Uterus (tissue), 4 donors: ENCODE measurements around the gene OBP2B. TPM values are rescaled to one million over a fixed set of nuclear protein-coding genes. Genes with fewer than 3 reads are reported as not detected.
"Not testable (repeated sequence)": the region's sequence is repeated elsewhere in the genome, so short reads cannot be mapped to it uniquely, and the experiment has no call there.

Experiments
- DNase-seq, 2 donors: peaks; one replicate each; pipeline ENCODE4 v3.0.0-alpha.2; 2019 to 2020
- H3K27ac ChIP-seq, 2 donors: fragments of 200-600 bp; sonication (generic); 1 replicate in 1 of 2; 2 replicates in 1 of 2; pipeline ENCODE4 v1.5.1; 2016 to 2018
- H3K27me3 ChIP-seq, 2 donors: fragments of 200-600 bp; sonication (generic); one replicate each; pipeline ENCODE4 v1.5.1; 2018 to 2019; ENCODE audit warnings: control low read depth in 1 of 2
- H3K36me3 ChIP-seq, 2 donors: fragments of 200-600 bp; sonication (generic); one replicate each; pipeline ENCODE4 v1.5.1; 2019; ENCODE audit warnings: control low read depth in 1 of 2
- H3K4me1 ChIP-seq, 2 donors: fragments of 200-600 bp; sonication (generic); one replicate each; pipeline ENCODE4 v1.5.1; 2018 to 2019; ENCODE audit warnings: control low read depth in 1 of 2
- H3K4me3 ChIP-seq, 2 donors: fragments of 200-600 bp; sonication (generic); 1 replicate in 1 of 2; 2 replicates in 1 of 2; pipeline ENCODE4 v1.5.1; 2018 to 2019; ENCODE audit warnings: mild to moderate bottlenecking in 1 of 2
- H3K9me3 ChIP-seq, 2 donors: fragments of 200-600 bp; sonication (generic); one replicate each; pipeline ENCODE4 v1.5.1; 2019; ENCODE audit warnings: control low read depth in 1 of 2
- POLR2A ChIP-seq, 2 donors: fragments of 450-650 bp; IDR thresholded peaks; one replicate each; pipeline ENCODE4 v1.6.1; 2016; ENCODE audit warnings: antibody characterized with exemption in 2 of 2, mild to moderate bottlenecking in 1 of 2, moderate library complexity in 1 of 2
- intact Hi-C: fragments of 100-400 bp; cut with DNase I; formaldehyde crosslinking; loops from one replicate; pipeline ENCODE4 v1.15.1; 2023; ENCODE audit warnings: low total_unique reads
- total RNA-seq, 4 donors: library from RNA; depleted of rRNA in 3 of 4; stranded (reverse); fragments of >200 nt in 3 of 4; gene quantifications; one replicate each; pipeline versions ENCODE4 v1.1.0 to v1.2.4, GENCODE V29; 2014 to 2023
- TF ChIP-seq, protein P1 (sequence below), 4 experiments: fragments of 200-600 bp in 2 of 4; fragments of 450-650 bp in 2 of 4; sonication (generic) in 2 of 4; IDR thresholded peaks; one replicate each; pipeline ENCODE4 v1.5.1; 2016 to 2019; ENCODE audit warnings: antibody characterized with exemption in 4 of 4, mild to moderate bottlenecking in 2 of 4, moderate library complexity in 1 of 4
- donor health status: DM: yes; HTN: yes; CAD: no.

OBP2B gene
- total RNA-seq, 4 donors from 2014 or later, result not detected

DNA sequence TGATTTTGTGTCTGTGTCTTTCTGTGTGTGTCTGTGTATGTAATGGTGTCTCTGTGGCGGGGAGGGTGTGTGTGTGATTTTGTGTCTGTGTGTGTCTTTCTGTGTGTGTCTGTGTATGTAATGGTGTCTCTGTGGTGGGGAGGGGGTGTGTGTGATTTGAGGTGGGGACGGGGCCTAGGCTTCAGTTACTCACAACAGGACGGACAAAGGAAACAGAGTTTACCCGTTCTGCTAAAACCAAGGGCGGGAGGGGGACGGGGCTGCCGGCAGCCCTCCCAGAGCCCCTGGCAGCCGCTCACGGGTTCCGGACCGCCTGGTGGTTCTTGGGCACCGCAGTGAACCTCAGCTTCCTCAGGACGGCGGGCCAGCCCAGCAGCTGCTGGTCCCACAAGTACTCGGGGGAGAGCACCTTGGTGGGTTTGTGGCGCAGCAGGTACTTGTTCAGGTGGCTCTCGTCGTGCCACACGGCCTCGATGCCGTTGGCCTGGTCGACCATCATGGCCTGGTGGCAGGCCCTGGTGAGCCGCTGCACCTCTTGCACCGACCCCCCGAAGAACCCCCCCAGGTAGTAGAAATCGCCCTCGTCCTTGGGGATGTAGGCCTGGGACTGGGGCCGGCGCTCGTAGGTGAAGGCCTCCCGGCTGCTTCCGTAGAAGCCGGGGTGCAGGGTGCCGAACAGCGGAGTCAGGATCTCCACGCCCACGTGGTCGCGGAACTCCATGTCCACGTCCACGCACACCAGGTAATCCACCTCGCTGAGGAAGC is 46.5 kb upstream of the OBP2B start:
- Histone ChIP-seq H3K27ac (no peak overlapping the region), H3K36me3 (no peaks in the 10 kb centered on the region), H3K4me3 (no peak overlapping the region), H3K4me1 (no peaks in the 10 kb centered on the region), H3K27me3 (no peaks in the 10 kb centered on the region), H3K9me3 (no peaks in the 10 kb centered on the region)
- DNase-seq, result no peak
- intact Hi-C loops, result no loop called here
- no peak for TF ChIP-seq POLR2A (IDR thresholded peaks at IDR 0.05)
- TF ChIP-seq, protein P1, sequence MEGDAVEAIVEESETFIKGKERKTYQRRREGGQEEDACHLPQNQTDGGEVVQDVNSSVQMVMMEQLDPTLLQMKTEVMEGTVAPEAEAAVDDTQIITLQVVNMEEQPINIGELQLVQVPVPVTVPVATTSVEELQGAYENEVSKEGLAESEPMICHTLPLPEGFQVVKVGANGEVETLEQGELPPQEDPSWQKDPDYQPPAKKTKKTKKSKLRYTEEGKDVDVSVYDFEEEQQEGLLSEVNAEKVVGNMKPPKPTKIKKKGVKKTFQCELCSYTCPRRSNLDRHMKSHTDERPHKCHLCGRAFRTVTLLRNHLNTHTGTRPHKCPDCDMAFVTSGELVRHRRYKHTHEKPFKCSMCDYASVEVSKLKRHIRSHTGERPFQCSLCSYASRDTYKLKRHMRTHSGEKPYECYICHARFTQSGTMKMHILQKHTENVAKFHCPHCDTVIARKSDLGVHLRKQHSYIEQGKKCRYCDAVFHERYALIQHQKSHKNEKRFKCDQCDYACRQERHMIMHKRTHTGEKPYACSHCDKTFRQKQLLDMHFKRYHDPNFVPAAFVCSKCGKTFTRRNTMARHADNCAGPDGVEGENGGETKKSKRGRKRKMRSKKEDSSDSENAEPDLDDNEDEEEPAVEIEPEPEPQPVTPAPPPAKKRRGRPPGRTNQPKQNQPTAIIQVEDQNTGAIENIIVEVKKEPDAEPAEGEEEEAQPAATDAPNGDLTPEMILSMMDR (IDR thresholded peaks at IDR 0.05), result no peak

- no peaks in the 10 kb centered on the region for H3K9me3 ChIP-seq
- intact Hi-C loops, result no loop called here
- H3K4me3 ChIP-seq, result no peak overlapping the region
- H3K36me3 ChIP-seq, result no peaks in the 10 kb centered on the region
- no peak for TF ChIP-seq POLR2A (IDR thresholded peaks at IDR 0.05)
- TF ChIP-seq, protein P1 (IDR thresholded peaks at IDR 0.05), result no peak
- H3K27ac ChIP-seq, result no peak overlapping the region
- no peaks in the 10 kb centered on the region for H3K27me3 ChIP-seq
- DNase-seq, result no peak
- no peaks in the 10 kb centered on the region for H3K4me1 ChIP-seq
Observed at GRCh38 chr9:133254471-133254870, 45.4 kb upstream of the OBP2B start.

GRCh38 chr9:133253268-133253667 is 44.2 kb upstream of the OBP2B start:
- Histone ChIP-seq H3K4me3 (no peak overlapping the region), H3K27ac (peak overlapping the region in 1 of 2 donors; percentile 49), H3K4me1 (no peaks in the 10 kb centered on the region), H3K9me3 (no peaks in the 10 kb centered on the region), H3K27me3 (no peaks in the 10 kb centered on the region), H3K36me3 (no peaks in the 10 kb centered on the region)
- no peak for DNase-seq
- TF ChIP-seq POLR2A (IDR thresholded peaks at IDR 0.05), result no peak
- intact Hi-C loops, result no loop called here

DNA sequence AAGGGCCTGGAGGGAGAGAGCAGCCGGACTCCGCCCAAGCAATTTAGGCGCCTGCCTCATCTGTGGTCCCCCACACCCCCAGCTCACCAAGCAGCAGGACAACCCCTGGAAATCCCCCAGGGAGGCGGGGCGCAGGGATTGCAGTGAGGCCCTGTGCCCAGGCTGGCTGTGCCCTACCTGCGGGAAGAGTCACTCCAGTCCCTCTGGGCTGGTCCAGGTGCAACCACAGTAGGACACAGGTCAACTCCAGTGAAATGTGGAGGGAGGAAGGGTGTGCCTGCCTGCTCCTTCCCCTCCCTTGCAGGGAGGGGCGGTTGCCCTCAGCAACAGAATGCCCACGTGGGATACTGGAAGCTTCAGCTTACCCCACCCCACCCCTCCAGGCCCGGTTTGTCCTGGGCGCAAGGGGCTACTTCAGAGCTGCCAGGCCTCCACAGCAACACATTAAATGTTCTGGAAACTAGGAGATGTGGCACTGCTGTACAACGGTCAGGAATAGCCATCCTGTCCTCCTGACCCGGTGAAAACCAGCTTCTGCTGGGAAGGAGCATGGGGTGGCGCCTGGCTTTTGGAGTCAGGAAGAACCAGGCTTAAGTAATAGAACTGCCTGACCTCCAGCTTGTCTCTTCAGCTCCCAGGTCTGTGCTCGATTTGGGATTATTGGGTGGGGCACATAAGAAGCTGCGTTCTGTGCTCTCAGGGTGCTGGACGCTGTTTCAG is 43.4 kb upstream of the OBP2B start:
- intact Hi-C loops, result no loop called here

GRCh38 chr9:133251773-133252172 is 42.7 kb upstream of the OBP2B start:
- no peaks in the 10 kb centered on the region for H3K27me3 ChIP-seq

More for the DNA sequence above, 43.4 kb upstream of the OBP2B start:
- H3K27me3 ChIP-seq, result no peaks in the 10 kb centered on the region
- peak; percentile 13 to 40 for DNase-seq
- peak overlapping the region; percentile 36 to 49 for H3K27ac ChIP-seq
- H3K9me3 ChIP-seq, result no peaks in the 10 kb centered on the region
- no peaks in the 10 kb centered on the region for H3K4me1 ChIP-seq
- no peaks in the 10 kb centered on the region for H3K36me3 ChIP-seq
- no peak for TF ChIP-seq POLR2A (IDR thresholded peaks at IDR 0.05)
- TF ChIP-seq, protein P1 (IDR thresholded peaks at IDR 0.05), result no peak
- H3K4me3 ChIP-seq, result no peak overlapping the region

GRCh38 chr9:133251221-133251620 is 42.2 kb upstream of the OBP2B start:
- H3K9me3 ChIP-seq, DNase-seq, H3K36me3 ChIP-seq, H3K27me3 ChIP-seq, intact Hi-C loops, H3K4me3 ChIP-seq, H3K4me1 ChIP-seq, H3K27ac ChIP-seq: not testable (repeated sequence)

More at GRCh38 chr9:133251773-133252172, 42.7 kb upstream of the OBP2B start:
- H3K4me3 ChIP-seq, result no peak overlapping the region
- H3K4me1 ChIP-seq, result no peaks in the 10 kb centered on the region
- H3K27ac ChIP-seq, result no peak overlapping the region
- H3K36me3 ChIP-seq, result no peaks in the 10 kb centered on the region
- H3K9me3 ChIP-seq, result no peaks in the 10 kb centered on the region
- intact Hi-C loops, result no loop called here
- TF ChIP-seq, protein P1 (IDR thresholded peaks at IDR 0.05), result no peak
- TF ChIP-seq POLR2A (IDR thresholded peaks at IDR 0.05), result no peak
- DNase-seq, result no peak
